Left kidney (tissue), 2 donors: Measurements from ENCODE around the gene TMEM18. TPM values are rescaled to one million over a fixed set of nuclear protein-coding genes. Genes with fewer than 3 reads are reported as not detected.

Experiments
- DNase-seq: peaks from one replicate; pipeline ENCODE4 v3.0.0-alpha.2; 2013
- polyA plus RNA-seq: library from polyadenylated mRNA; unstranded; fragments of 120-200 nt; gene quantifications from one replicate; pipeline ENCODE4 v1.2.1, GENCODE V29; 2013; ENCODE audit not compliant: insufficient read length

Gene TMEM18
- polyA plus RNA-seq, 1 donor = 56.5 TPM

DNA sequence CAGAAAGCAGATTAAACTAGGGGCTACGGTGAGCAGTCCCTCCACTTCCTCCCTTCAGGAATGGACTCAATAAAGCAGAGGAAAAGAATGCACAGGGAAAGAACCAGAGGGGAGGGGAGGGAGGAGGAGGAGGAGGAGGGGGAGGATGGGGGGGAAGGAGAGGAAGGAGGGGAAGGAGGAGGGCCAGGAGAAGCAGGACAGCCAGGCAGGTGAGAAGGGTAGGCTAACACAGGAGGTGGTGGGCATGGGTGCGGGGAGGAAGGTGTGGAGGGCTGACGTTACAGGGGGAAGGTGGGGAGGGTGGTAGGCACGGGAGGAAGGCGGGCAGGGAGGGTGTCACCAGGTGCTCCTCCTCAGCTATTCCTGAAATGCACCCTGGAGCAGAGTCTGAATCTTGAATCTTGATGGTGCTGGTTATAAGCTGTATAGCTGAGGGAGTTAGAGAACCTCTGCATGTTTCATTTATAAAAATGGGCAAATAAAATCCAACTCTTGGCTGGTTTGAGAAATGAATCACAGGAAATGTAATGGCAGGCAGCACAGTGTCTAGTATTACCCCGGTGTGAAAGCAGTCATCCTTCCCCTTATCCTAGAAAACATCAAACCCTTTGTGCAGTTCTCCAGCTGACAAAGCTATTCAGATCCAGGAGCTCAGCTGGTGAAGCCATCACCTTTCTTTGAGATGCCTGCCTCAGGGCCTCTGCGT lies 3.4 kb downstream of the TMEM18 start:
- no peak for DNase-seq

DNA sequence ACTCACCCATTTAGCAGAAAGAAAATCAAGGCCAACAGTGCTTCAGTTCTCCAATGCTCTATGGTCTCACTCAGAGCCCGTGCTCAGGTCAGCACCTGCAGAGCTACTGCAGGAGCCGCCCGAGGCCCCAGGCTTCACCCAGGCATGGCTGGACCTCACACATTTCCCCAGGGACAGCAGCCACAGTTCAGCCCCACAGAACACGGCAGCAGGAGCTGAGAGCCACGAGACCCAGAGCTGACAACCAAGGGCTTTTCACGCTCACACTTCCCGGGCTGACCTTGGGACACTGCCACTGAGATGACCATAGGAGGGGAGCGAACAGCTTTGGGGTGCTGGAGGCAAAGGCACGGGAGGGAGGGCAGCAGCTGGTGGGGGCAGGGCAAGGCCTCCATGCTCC lies 4.2 kb downstream of the TMEM18 start:
- no peak for DNase-seq

DNA sequence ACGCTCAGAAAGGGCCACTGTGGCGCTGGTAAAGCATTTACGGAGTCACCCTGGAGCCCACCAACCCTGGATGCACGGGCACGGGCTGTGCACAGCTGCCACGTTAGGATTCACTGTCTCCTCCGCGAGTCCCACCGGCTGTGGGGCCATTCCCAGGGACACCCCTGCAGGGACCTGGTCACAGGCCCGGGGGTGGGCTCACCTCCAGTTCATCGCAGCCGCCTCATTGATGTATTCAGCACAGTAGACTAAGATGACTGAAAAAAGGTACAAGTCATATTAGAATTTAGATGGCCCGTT lies 4.7 kb downstream of the TMEM18 start:
- DNase-seq = no peak

DNA sequence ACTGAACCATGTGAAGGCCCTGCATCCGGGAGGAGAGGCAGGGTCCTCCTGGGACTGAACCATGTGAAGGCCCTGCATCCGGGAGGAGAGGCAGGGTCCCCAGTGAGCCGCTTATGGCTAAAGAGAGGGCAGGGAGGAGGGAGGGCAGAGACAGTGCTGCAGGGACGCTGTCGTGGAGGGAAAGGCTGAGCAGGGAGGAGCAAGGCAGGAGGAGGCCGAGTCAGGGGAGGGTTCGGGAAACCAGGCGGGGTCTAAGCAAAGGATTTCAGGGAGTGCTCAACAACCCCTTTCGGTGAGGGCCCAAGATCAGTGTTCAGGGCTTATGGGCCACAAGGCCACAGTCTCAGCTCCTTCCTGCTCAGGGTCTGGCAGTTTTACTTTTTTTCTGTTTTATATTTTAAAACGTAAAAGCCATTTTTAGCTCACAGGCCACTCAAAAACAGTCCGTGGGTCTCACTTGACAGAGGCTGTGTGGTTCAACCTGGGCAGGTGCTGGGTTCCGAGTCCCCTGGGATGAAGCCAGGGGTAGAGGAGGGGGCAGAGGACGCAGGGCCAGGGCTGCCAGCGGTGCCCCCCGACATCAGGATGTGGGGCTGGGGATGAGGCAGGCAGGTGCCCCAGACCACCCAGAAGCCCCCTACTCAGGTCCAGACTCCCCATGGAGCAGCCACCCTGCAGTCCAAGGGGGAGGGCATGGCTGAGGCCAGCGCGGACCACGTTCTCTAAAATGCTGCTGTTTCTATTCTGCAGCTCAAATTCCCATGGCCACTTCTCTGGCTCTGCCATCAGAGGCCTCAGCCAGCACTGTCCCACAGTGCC lies 5.2 kb downstream of the TMEM18 start:
- no peak for DNase-seq

DNA sequence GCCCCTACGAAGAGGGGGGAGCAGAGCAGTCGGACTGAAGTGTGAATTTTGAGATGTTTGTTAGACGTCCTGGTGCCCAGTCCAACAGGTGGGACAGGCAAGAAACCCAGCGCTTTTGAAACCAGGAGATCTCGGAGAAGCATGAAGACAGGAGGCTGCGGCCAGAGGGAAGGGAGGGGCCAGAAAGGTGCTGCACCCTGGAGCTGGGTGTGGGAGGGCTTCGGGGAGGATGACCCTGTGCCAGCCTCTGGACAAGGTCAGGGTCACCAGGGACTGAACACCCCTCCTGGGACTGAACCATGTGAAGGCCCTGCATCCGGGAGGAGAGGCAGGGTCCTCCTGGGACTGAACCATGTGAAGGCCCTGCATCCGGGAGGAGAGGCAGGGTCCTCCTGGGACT lies 6.1 kb downstream of the TMEM18 start:
- no peak for DNase-seq

DNA sequence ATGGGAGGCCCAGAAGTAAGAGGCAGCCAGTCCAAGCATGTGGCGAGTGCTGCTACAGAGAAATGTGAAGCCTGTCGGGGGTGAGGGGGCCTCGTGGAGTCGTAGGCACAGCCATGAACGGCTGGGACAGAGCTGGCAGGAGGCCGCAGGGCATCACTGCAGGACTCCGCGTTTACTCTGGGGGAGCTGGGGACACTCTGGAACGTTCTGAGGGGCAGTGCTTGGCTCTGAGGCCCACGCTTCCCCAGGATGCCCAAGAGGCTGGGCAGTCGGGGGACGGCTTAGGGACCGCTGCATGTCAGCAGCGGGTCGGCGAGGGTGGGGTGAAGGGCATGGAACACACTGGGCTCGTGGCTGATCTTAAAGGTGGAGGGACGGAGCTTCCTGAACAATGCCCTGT lies 6.6 kb downstream of the TMEM18 start:
- no peak for DNase-seq

DNA sequence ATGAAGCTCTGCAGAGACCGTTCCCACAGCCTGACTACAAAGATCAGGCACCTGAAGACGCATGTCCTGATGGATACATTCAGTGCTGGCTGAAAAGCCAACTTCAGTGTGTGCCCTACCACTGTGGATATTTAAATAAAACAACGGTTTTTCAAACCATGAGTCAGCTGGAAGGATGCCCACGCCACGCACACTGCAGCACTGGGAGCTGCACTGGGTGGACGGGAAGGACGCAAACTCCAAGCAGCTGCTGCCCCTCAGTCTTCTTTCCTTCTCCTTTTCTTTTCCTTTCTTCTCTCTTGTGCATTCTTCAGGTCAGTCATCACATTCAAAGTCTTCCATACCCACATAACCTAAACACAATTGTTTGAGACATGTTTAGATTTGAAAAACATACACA lies 7.9 kb downstream of the TMEM18 start:
- DNase-seq = no peak

DNA sequence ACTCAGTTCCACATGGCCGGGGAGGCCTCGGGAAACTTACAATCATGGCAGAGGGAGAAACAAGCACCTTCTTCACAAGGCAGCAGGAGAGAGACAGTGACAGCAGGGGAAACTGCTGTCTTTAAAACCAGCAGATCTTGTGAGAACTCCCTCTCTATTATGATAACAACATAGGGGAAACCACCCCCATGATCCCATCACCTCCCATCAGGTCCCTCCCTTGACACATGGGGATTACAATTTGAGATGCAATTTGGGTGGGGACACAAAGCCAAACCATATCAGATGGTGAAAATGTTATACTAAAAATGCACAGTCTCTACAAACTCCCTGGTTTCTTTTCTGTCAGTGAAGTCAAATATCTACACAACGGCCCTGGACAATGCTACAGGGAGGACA lies 9.2 kb downstream of the TMEM18 start:
- no peak for DNase-seq

DNA sequence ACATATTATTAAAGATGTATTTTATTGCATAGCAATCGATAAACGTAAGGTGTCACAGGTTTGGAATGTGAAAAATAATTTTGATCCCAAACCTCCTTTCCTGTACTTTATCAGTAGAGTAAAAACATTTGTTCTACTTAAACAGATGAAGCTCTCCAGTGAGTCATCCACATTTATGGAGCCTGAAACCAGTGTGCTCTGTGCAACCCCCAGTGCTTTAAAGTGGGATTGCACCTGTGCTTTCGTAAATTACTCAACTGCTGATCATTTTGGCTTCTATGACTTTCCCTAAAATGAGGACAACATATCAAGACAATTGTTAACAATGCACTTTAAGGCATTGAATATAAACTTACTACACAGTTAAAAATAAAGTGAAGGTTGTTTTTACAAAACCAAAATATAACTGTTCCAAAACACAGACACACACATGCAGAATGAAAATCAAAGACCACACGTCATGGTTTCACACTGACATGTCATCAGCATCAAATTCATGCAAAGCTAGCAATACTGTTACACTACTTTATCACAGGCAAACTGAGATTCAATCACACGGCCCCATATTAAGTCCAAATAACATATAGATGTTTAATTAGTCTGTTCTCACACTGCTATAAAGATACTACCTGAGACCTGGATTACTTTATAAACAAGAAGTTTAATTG lies 9.7 kb downstream of the TMEM18 start:
- no peak for DNase-seq

DNA sequence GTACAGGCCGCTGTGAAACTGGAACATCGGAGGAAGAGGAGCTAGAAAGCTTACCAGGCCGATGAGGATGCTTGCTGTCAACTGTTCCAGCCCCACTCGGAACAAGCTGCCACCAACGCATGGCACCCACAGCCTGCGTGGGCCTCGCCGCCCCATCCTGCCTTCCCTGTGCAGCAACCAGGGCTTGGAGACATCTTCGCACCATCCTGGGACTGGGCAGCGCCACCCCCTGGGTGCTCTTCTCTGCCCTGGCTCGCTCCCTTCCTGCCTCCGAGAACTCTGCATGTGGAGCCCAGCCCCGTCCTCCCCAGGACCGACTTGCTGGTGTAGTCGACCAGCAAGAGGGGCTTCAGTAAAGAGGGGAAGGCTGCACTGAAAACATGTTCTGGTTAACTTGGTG lies 10.8 kb downstream of the TMEM18 start:
- DNase-seq = no peak

DNA sequence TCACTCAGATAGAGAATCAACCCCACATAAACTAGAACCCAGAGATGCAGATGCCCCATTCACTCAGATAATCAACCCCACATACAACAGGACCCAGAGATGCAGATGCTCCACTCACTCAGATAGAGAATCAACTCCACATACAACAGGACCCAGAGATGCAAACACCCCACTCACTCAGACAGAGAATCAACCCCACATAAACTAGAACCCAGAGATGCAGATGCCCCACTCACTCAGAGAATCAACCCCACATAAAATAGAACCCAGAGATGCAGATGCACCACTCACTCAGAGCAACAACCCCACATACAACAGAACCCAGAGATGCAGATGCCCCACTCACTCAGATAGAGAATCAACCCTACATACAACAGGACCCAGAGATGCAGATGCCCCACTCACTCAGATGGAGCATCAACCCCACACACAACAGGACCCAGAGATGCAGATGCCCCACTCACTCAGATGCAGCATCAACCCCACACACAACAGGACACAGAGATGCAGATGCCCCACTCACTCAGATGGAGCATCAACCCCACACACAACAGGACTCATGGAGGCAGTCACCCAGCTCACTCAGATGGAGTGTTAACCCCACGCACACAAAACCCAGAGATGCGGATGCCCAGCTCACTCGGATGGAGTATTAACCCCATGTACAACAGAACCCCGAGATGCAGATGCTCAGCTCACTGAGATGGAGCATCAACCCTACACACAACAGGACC lies 11.7 kb downstream of the TMEM18 start:
- no peak for DNase-seq

DNA sequence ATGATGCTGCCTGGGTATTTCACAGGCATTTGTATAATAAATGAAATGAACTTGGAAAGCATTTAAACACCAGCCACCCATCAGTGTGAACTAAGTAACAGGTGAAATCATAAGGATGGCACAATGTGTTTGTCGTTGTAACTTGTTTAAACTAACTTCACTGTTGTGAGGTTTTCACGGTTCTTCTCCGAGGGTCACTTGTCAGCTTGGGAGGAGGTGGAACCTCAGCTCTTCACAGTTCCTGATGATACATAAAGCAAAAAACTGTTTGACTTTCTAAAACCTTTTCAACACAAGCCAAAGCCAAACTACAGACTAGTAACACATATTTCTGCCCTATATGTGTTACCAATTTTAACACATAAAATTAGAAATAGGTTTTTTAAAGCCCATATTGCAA lies 13.1 kb downstream of the TMEM18 start:
- no peak for DNase-seq

DNA sequence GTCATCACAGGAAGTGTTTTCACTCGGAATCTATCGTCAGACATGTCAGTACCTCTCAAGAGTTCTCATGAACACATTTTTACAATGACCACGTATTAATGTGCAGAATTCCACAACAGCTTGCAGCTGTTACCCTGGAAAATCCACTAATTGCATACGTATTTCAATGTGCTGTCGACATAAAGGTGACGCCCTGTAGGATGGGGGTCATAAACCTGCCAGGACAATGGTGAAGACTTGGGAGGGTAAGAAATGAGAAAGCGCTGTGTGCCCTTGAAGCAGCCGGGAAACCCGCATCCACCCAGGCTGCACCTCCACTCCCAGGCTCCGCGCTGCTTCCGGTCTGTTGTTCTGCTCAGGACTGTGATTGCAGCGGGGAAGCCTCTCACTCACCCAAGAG lies 14.0 kb downstream of the TMEM18 start:
- DNase-seq = no peak

DNA sequence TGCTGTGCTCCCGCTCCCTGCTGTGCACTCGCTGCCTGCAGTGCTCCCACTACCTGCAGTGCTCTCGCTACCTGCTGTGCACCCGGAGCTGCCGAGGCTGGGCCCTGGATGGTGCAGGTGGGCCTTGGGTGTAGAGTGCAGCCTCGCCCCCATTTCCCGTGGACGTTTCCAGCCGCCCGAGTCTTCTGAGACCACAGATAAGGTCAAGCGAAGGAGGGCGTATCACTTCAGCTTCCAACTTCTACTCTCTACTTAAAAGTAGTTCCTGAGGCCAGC lies 15.9 kb downstream of the TMEM18 start:
- no peak for DNase-seq

DNA sequence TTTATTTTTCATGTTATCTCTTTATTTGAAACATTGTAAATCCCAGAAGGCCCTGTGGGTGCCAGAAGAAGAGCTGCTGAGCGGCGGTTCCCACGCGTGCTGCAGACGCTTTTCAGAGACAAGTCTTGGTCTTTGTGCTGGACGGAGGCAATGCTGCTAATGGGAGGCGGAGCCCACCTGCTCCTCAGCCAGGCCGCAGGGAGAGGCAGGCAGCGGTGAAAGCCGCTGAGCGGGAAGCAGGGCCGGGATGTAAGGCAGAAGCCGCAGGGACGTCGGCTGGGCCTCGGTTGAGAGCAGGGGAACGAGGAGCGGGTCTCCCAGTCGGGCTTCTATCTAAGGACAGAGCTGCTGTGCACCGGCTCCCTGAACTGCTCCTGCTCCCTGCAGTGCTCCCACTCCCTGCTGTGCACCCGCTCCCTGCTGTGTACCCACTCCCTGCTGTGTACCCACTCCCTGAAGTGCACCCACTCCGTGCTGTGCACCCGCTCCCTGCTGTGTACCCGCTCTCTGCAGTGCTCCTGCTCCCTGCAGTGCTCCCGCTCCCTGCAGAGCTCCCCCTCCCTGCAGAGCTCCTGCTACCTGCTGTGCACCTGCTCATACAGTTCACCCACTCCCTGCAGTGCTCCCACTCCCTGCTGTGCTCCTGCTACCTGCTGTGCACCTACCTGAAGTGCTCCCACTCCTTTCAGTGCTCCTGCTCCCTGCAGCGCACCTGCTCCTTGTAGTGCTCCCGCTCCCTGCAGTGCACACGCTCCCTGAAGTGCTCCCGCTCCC lies 16.4 kb downstream of the TMEM18 start:
- DNase-seq = no peak

DNA sequence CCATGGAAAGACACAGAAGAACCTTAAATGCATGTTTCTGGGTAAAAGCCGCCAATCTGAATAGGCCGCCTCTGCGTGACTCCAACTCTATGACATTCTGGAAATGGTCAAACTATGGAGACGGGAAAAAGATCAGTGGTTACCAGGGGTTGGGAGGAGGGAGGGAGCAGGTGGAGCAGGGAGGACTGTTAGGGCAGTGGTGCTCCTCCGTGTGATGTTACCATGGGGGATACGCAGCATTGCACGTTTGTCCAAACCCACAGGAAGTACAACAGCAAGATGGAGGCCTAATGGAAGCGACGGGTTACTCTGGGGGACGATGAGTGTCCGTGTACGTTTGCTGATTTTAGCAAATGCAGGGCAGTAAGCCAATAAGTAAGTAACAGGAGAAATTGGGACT lies 17.2 kb downstream of the TMEM18 start:
- no peak for DNase-seq

DNA sequence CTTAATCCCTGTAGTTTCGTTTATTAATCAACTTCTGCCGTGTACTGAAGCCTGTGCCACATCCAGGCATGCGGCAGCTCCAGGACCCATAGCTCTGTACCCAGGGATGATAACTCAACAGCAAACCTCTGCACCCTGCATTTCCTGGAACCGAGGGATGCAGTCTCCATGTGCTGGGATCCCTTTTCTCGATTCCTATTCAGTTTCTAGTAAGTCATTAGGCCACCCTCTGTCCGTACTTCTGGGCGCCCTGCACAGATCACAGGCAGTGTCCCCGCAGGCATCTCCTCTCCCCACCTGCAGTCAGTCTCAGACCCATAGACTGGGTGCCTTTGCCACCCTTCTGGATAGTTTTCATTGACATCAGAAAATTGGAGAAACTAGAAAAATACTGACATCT lies 18.8 kb downstream of the TMEM18 start:
- DNase-seq = no peak

DNA sequence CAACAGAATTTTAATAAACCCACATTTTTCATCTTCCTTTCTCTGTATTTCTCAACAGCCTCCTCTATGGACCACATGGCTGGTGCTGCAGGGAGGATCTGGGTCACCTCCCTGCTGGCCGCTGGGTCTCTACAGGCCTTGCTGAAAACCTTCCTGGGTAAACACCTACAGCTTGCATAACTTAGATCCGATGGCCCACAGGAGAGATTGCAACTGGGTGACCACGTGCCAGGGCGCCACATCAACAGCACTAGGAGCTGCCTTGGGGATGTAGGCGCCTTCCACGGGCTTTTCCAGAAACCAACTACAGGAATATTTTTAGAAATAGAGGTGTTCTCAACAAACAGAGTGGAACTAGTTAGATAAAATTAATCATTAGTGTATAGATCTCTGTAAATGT lies 19.4 kb downstream of the TMEM18 start:
- DNase-seq = no peak

DNA sequence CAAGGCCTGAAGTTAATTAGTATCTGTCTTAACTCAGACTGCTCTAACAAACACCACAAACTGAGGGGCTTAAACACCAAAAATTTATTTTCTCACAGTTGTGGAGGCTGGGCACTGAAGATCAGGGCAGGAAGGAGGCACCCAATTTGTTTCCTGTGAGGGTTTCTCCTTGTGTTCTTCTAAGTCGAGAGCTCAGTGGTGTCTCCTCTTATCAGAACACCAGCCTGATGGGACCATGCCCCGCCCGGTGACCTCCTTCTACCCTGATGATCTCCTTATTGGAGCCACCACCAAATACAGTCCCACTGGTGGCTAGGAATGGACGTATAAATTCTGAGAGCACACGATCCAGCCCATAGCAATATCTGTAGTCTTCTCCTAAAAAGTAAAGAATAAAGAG lies 20.5 kb downstream of the TMEM18 start:
- no peak for DNase-seq

DNA sequence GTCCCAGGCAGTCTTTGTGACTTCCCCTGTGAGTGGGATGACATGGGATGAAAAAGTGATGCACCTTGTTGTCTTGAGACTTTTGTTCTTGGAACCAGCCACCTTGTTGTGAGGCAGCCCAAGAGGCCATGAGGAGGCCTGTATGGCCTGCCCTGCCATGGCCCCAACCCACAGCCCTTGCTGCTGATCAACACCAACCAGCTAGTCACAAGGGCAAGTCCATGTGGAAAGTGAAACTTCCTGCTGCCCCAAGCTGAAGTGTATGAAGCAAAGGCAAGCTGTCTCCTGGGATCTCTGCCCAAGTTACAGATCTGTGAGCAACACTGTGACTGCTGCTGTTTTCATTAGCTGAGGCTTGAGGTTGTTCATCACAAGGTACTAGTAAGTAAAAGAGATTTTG lies 21.6 kb downstream of the TMEM18 start:
- no peak for DNase-seq

DNA sequence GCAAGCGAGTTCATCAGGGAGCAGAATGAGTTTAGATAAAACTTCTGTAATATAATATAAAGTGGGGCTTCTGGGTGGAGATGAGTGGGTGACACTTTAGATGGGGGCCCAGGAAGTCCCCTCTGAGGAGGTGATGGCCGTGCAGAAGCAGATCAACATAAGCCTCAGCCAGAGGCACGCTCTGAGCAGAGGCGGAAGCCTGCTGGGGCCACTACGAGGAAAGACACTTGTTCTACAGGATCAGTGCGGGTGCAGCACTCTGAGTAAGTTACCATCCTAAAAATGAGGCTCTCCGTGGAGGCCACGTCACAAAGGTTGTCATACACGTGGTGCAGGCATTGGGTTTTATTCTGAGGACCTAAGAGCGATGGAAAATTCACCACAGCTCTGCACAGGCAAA lies 22.3 kb downstream of the TMEM18 start:
- DNase-seq = no peak

DNA sequence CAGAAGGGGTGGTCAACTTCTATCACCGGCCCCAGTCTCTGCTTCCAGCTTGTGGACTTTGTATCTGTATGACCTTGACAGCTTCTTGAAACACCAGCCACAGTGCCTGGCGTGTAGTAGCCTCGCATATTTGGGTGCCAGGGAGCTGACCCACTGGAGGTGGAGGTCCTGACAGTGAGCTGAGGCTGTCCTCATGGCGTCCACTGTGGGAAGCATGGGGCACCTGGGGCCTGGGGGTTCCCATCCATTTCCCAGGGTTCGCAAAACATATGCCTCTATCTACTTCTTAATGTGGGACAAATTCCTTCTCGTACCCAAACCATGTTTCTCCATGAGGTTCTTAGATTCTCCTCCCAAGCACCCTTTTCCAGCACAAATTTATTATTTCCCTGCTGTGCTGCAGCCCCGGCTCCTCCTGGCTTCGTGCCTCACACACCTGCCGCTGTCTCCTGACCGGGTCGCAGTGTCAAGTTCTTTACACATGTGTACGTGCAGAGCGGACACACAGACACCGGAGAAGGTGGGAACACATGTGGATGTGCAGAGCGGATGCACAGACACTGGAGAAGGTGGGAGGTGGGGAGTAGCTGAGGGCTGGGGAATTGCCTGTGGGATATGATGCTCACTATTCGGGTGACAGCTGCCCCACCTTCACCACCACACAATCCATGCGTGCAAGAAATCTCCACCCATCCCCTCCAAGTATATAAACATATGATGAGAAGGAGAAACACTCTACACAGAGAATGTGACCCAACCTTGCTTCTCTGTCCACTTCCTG lies 23.4 kb downstream of the TMEM18 start:
- no peak for DNase-seq
